SIG-M5 (cell line): ENCODE measurements around the gene PHC3.
A peak's percentile ranks its signal among the peaks of the same experiment; 100 is the strongest.

Experiments
- DNase-seq: peaks from one replicate; lab custom pipeline; 2025; lab: John Stamatoyannopoulos, UW

The PHC3 gene

GRCh38 chr3:170043506-170043905, 138.0 kb downstream of the PHC3 start:
- DNase-seq = no peak

- DNase-seq = no peak
These were observed 141.1 kb downstream of the PHC3 start for GRCh38 chr3:170040418-170040817.

GRCh38 chr3:170038434-170039110, 143.0 kb downstream of the PHC3 start:
- peak; percentile 54 for DNase-seq
